ENCODE results near the gene SMCO3. TPM values are rescaled to one million over a fixed set of nuclear protein-coding genes. Genes with fewer than 3 reads are reported as not detected.

SMCO3 gene
- total and polyA plus RNA-seq, 2 of the 8 experiments (the other 6 are each of a cell fraction or from before 2014, with no cell fraction given): not detected

DNA sequence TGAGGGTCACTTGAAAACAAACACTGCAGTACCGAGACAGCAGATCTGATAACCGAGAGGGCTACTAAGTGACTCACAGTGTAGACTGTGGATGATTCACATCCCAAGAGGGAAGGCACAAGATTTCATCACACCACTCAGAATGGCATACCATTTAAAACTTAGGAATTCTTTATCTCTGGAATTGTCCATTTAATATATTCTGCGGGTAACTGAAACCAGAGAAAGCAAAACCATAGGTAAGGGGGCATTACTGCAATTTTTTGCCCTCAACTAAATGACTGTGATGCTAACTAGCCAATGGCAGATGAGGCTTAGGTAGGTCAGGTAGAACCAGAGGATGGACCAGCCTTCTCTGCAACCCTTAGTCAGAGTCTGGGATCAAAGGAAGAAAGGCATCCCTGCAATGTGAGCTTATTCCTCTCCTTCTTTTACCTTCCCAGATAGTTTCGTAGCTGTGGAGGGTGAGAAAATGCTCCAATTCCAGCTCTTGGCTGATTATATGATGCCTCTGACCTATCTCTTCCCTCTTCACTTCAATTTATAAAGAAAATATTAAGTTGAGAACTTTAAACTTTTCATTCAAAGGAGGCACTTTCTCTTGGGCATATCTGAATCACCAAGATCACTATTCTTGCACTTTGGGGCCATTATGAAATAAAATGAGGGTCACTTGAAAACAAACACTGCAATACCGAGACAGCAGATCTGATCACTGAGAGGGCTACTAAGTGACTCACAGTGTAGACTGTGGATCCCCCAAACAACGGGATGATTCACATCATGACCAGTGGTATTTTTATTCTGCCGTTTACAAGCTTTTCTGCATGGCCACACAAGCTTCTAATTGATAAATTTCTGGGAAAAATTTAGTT is 22.6 kb upstream of the SMCO3 start (continued):
- TF ChIP-seq CHD1 (IDR thresholded peaks at IDR 0.05; ENCODE audit: low read depth, low read length) (no peak), SP2 (IDR thresholded peaks at IDR 0.05; ENCODE audit: low read length) (no peak), BCL11A (IDR thresholded peaks at IDR 0.05; ENCODE audit: low read depth in 2 of 2, low read length in 2 of 2) (no peak), HDAC2 (IDR thresholded peaks at IDR 0.05; ENCODE audit: borderline replicate concordance in 1 of 2, low read depth in 2 of 2, low read length in 2 of 2) (no peak)
- TF ChIP-seq, protein P1, sequence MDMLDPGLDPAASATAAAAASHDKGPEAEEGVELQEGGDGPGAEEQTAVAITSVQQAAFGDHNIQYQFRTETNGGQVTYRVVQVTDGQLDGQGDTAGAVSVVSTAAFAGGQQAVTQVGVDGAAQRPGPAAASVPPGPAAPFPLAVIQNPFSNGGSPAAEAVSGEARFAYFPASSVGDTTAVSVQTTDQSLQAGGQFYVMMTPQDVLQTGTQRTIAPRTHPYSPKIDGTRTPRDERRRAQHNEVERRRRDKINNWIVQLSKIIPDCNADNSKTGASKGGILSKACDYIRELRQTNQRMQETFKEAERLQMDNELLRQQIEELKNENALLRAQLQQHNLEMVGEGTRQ (IDR thresholded peaks at IDR 0.05; ENCODE audit: low read length): no peak
- TF ChIP-seq, protein P2, sequence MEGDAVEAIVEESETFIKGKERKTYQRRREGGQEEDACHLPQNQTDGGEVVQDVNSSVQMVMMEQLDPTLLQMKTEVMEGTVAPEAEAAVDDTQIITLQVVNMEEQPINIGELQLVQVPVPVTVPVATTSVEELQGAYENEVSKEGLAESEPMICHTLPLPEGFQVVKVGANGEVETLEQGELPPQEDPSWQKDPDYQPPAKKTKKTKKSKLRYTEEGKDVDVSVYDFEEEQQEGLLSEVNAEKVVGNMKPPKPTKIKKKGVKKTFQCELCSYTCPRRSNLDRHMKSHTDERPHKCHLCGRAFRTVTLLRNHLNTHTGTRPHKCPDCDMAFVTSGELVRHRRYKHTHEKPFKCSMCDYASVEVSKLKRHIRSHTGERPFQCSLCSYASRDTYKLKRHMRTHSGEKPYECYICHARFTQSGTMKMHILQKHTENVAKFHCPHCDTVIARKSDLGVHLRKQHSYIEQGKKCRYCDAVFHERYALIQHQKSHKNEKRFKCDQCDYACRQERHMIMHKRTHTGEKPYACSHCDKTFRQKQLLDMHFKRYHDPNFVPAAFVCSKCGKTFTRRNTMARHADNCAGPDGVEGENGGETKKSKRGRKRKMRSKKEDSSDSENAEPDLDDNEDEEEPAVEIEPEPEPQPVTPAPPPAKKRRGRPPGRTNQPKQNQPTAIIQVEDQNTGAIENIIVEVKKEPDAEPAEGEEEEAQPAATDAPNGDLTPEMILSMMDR (IDR thresholded peaks at IDR 0.05; ENCODE audit: control extremely low read depth in 1 of 3, insufficient read depth in 1 of 3, low read depth in 1 of 3, low read length in 3 of 3): no peak

Data from H1 (cell line).